Measurements from ENCODE around the gene CSF1R. TPM values are rescaled to one million over a fixed set of nuclear protein-coding genes. Genes with fewer than 3 reads are reported as not detected.

CSF1R gene
- total and polyA plus RNA-seq, 4 donors = 16.8 to 66.5 (median 47.8) TPM

DNA sequence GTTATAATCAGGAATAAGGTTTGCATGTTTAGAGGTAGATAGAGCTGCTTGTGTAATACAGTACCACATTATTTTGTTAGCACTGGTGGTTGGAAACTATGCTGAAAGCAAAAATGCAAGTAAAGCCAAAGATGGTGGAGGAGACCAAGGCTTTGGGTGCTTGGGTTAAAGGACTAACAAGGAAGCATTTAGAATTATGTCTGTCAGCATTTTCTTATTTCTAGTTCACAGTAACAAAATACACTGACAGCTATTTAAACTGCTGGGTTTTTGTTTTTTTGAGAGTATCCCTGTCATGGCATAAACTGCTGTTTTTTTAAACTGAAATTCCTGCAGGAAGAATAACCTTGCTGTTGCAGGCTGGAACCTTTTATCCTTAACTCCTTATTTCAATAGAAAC is 79.3 kb downstream of the CSF1R start:
- Histone ChIP-seq H3K9me3 (ENCODE audit: control insufficient read depth, insufficient read depth, low read length) (no peaks in the 10 kb centered on the region), H3K4me1 (ENCODE audit: control insufficient read depth, insufficient read depth, low read length) (peaks cover 4% of the 10 kb centered on the region), H3K4me3 (ENCODE audit: low read depth, low read length) (no peak overlapping the region), H3K27me3 (ENCODE audit: control insufficient read depth, insufficient read depth, low read length) (no peaks in the 10 kb centered on the region), H3K36me3 (ENCODE audit: control insufficient read depth, insufficient read depth, low read length) (peaks cover 19% of the 10 kb centered on the region), H3K27ac (ENCODE audit: low read depth, low read length) (no peak overlapping the region)
- no peak for DNase-seq (ENCODE audit: low read depth in 4 of 6, low spot score in 6 of 6)

DNA sequence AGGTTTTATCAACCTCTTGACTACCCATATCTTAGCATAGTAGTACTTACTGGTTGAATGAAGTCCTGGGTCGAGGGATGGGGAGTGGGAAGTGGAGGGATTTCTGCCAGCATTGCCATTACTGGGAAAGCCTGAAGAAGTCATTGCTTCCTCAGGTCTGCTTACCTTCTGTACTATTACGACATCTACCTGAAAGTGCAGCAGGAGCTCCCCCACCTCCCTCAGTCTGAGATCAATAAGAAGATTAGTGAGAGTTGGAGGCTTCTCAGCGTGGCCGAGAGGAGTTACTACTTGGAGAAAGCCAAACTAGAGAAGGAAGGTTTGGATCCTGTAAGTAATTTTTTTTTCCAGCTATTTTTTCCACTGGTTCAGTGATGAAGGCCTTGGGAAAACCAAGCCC is 80.0 kb downstream of the CSF1R start:
- WGBS (ENCODE audit: insufficient coverage) = no CpG with 5 or more reads among the region's 4 CpGs
- no peak overlapping the region for H3K4me3 ChIP-seq (ENCODE audit: low read depth, low read length)

More for the DNA sequence above, 80.0 kb downstream of the CSF1R start:
- Histone ChIP-seq H3K36me3 (ENCODE audit: control insufficient read depth, insufficient read depth, low read length) (peaks cover 13% of the 10 kb centered on the region), H3K9me3 (ENCODE audit: control insufficient read depth, insufficient read depth, low read length) (no peaks in the 10 kb centered on the region), H3K27ac (ENCODE audit: low read depth, low read length) (no peak overlapping the region), H3K27me3 (ENCODE audit: control insufficient read depth, insufficient read depth, low read length) (no peaks in the 10 kb centered on the region), H3K4me1 (ENCODE audit: control insufficient read depth, insufficient read depth, low read length) (peaks cover 9% of the 10 kb centered on the region)
- no peak for DNase-seq (ENCODE audit: low read depth in 4 of 6, low spot score in 6 of 6)

Small RNA genes lying within 50 kb of the gene (small RNA-seq; reads per million reads assigned to genes)
- not detected for gene RF00019 (ENCODE audit: low replicate concordance)

Other genes with a start within 250 kb of the CSF1R start
- gene PDE6A, start 141.8 kb downstream of the CSF1R start, total RNA-seq = under 1 TPM; 0.10 to 0.44 TPM
- under 1 TPM; 0.06 to 0.24 TPM for gene PDE6A, start 141.8 kb downstream of the CSF1R start, polyA plus RNA-seq (ENCODE audit: insufficient read length in 2 of 2)
- gene SLC26A2, start 125.8 kb downstream of the CSF1R start, total RNA-seq = 100 to 1,000 TPM in 1 of 2 donors, 10 to 100 TPM in 1; 85.6 to 173 TPM
- gene SLC26A2, start 125.8 kb downstream of the CSF1R start, polyA plus RNA-seq (ENCODE audit: insufficient read length in 2 of 2) = 10 to 100 TPM in 1 of 2 donors, 1 to 10 TPM in 1; 9.3 to 18.0 TPM
- gene TIGD6, start 85.9 kb downstream of the CSF1R start, total RNA-seq = 1 to 10 TPM; 5.4 to 7.5 TPM
- 1 to 10 TPM; 4.2 to 5.5 TPM for gene TIGD6, start 85.9 kb downstream of the CSF1R start, polyA plus RNA-seq (ENCODE audit: insufficient read length in 2 of 2)
- gene HMGXB3, start 85.8 kb downstream of the CSF1R start, total RNA-seq = 10 to 100 TPM; 28.3 to 33.3 TPM
- gene HMGXB3, start 85.8 kb downstream of the CSF1R start, polyA plus RNA-seq (ENCODE audit: insufficient read length in 2 of 2) = 10 to 100 TPM; 29.4 to 36.9 TPM
- gene PDGFRB, start 69.3 kb upstream of the CSF1R start, total RNA-seq = 100 to 1,000 TPM in 1 of 2 donors, 10 to 100 TPM in 1; 53.0 to 121 TPM
- gene PDGFRB, start 69.3 kb upstream of the CSF1R start, polyA plus RNA-seq (ENCODE audit: insufficient read length in 2 of 2) = 10 to 100 TPM; 83.5 to 86.9 TPM
- gene CDX1, start 80.2 kb upstream of the CSF1R start, total RNA-seq = under 1 TPM in 1 of 2 donors, not detected in 1; 0.28 TPM
- not detected for gene CDX1, start 80.2 kb upstream of the CSF1R start, polyA plus RNA-seq (ENCODE audit: insufficient read length in 2 of 2)
- gene SLC6A7, start 103.5 kb upstream of the CSF1R start, total RNA-seq = 10 to 100 TPM in 1 of 2 donors, 1 to 10 TPM in 1; 4.4 to 11.3 TPM
- 10 to 100 TPM; 23.1 to 33.1 TPM for gene SLC6A7, start 103.5 kb upstream of the CSF1R start, polyA plus RNA-seq (ENCODE audit: insufficient read length in 2 of 2)
- 10 to 100 TPM in 1 of 2 donors, 1 to 10 TPM in 1; 5.7 to 26.1 TPM for gene CAMK2A, start 203.2 kb upstream of the CSF1R start, total RNA-seq
- 10 to 100 TPM; 21.0 to 26.8 TPM for gene CAMK2A, start 203.2 kb upstream of the CSF1R start, polyA plus RNA-seq (ENCODE audit: insufficient read length in 2 of 2)
- gene ARSI, start 216.4 kb upstream of the CSF1R start, total RNA-seq = 10 to 100 TPM in 1 of 2 donors, 1 to 10 TPM in 1; 5.4 to 17.5 TPM
- 1 to 10 TPM; 1.3 to 5.0 TPM for gene ARSI, start 216.4 kb upstream of the CSF1R start, polyA plus RNA-seq (ENCODE audit: insufficient read length in 2 of 2)